Activated CD4-positive, alpha-beta T cell treated with anti-CD3 and anti-CD28 coated beads for 36 hours (primary cell): Measurements from ENCODE around the gene INCA1. TPM values are rescaled to one million over a fixed set of nuclear protein-coding genes. Genes with fewer than 3 reads are reported as not detected.
A peak's percentile ranks its signal among the peaks of the same experiment; 100 is the strongest.

Source experiments
- ATAC-seq: fragments of 200-7000 bp; cut with Tn5 transposase; one replicate; pipeline ENCODE4 v1.10.0; 2021; ENCODE audit warnings: mild to moderate bottlenecking, moderate library complexity
- CTCF ChIA-PET: fragments of 350-600 bp; sonication (Branson Sonifier 250); formaldehyde crosslinking; loops from one replicate; lab custom pipeline; 2021; ENCODE audit warnings: antibody characterized with exemption; lab: Charles Lee
- POLR2A ChIA-PET: fragments of 350-600 bp; sonication (Branson Sonifier 250); formaldehyde crosslinking; loops from one replicate; lab custom pipeline; 2021; ENCODE audit warnings: antibody characterized with exemption, inconsistent platforms; lab: Charles Lee
- DNase-seq: peaks from one replicate; pipeline ENCODE4 v3.0.0-alpha.2; 2020
- H3K27ac Mint-ChIP-seq: one replicate; pipeline ENCODE4 v1.8.0; 2021; ENCODE audit warnings: mixed read lengths
- H3K27me3 Mint-ChIP-seq: one replicate; pipeline ENCODE4 v1.8.0; 2021; ENCODE audit warnings: mixed read lengths
- H3K36me3 Mint-ChIP-seq: one replicate; pipeline ENCODE4 v1.8.0; 2021; ENCODE audit warnings: low read depth, mixed read lengths
- H3K4me1 Mint-ChIP-seq: one replicate; pipeline ENCODE4 v1.8.0; 2021; ENCODE audit warnings: mixed read lengths
- H3K4me3 Mint-ChIP-seq: one replicate; pipeline ENCODE4 v1.8.0; 2021; ENCODE audit warnings: mild to moderate bottlenecking, moderate library complexity, mixed read lengths
- H3K9me3 Mint-ChIP-seq: one replicate; pipeline ENCODE4 v1.8.0; 2021; ENCODE audit warnings: low read depth, mixed read lengths
- intact Hi-C, 2 experiments: fragments of 100-400 bp; cut with DNase I in 1 of 2; cut with micrococcal nuclease in 1 of 2; formaldehyde crosslinking; loops; one replicate each; pipeline versions ENCODE4 v1.14.2 to v1.15.1; 2022 to 2024; cut with DNase I, micrococcal nuclease
- total RNA-seq, 2 experiments: library from RNA; stranded (reverse); gene quantifications; one replicate each; pipeline ENCODE4 v1.2.3, GENCODE V29; 2021

INCA1 gene
- total RNA-seq, 2 experiments from 2014 or later = 0.18 to 0.28 TPM

GRCh38 chr17:5003214-5003867 lies 6.0 kb upstream of the INCA1 start:
- no peak overlapping the region for H3K27ac Mint-ChIP-seq
- no peaks in the 10 kb centered on the region for H3K9me3 Mint-ChIP-seq
- intact Hi-C loops = no loop called here
- no peak overlapping the region for H3K4me3 Mint-ChIP-seq
- CTCF ChIA-PET = no interaction called here
- no peaks in the 10 kb centered on the region for H3K27me3 Mint-ChIP-seq
- DNase-seq (no peak), ATAC-seq (no peak)
- POLR2A ChIA-PET = no interaction called here
- peaks cover 49% of the 10 kb centered on the region for H3K36me3 Mint-ChIP-seq
- H3K4me1 Mint-ChIP-seq = peaks cover 13% of the 10 kb centered on the region

- Mint-ChIP-seq H3K27ac (no peak overlapping the region), H3K9me3 (no peaks in the 10 kb centered on the region), H3K4me3 (no peak overlapping the region), H3K4me1 (peaks cover 13% of the 10 kb centered on the region), H3K36me3 (peaks cover 39% of the 10 kb centered on the region), H3K27me3 (no peaks in the 10 kb centered on the region)
- CTCF ChIA-PET = interaction anchor here (0.6 to 1.0 kb wide), 3 partner anchors 28 to 179 kb away, joined by 3 read pairs; no protein-coding TSS in a partner anchor
- ATAC-seq (no peak), DNase-seq (no peak)
- POLR2A ChIA-PET = interaction anchor here (0.6 kb wide), 1 partner anchor 859 kb away, joined by 3 read pairs; no protein-coding TSS in a partner anchor
- intact Hi-C loops = no loop called here
Measured at GRCh38 chr17:5002121-5002788, 4.9 kb upstream of the INCA1 start.

- DNase-seq (no peak), ATAC-seq (no peak)
- Mint-ChIP-seq H3K4me3 (peak overlapping the region; percentile 80), H3K9me3 (no peaks in the 10 kb centered on the region), H3K4me1 (peaks cover 18% of the 10 kb centered on the region), H3K27me3 (no peaks in the 10 kb centered on the region), H3K36me3 (peaks cover 32% of the 10 kb centered on the region), H3K27ac (no peak overlapping the region)
- intact Hi-C loops = no loop called here
- POLR2A ChIA-PET = no interaction called here
- CTCF ChIA-PET = interaction anchor here (0.9 to 1.4 kb wide), 3 partner anchors 12 to 20 kb away, joined by 3 to 6 read pairs (median 5); no protein-coding TSS in a partner anchor
Measured at GRCh38 chr17:5000237-5000639, 2.9 kb upstream of the INCA1 start.

- Mint-ChIP-seq H3K9me3 (no peaks in the 10 kb centered on the region), H3K4me3 (peak overlapping the region; percentile 80), H3K27me3 (no peaks in the 10 kb centered on the region), H3K27ac (peak overlapping the region; percentile 38), H3K4me1 (peaks cover 20% of the 10 kb centered on the region), H3K36me3 (peaks cover 32% of the 10 kb centered on the region)
- intact Hi-C loops = loop anchor here (5.0 kb wide), 2 partner anchors 57 to 283 kb away; partner anchors contain the start of genes RABEP1 (in 1 of the 2), RNF167 (in 1 of the 2) and SLC25A11 (in 1 of the 2)
- ATAC-seq = no peak
- CTCF ChIA-PET = interaction anchor here (0.9 to 1.4 kb wide), 3 partner anchors 11 to 19 kb away, joined by 3 to 6 read pairs (median 5); no protein-coding TSS in a partner anchor
- DNase-seq = no peak
- POLR2A ChIA-PET = no interaction called here
Measured at GRCh38 chr17:4999430-5000093, 2.2 kb upstream of the INCA1 start.

GRCh38 chr17:4998732-4999429 lies 1.6 kb upstream of the INCA1 start:
- intact Hi-C loops = loop anchor here (5.0 kb wide), 2 partner anchors 57 to 283 kb away; partner anchors contain the start of genes RABEP1 (in 1 of the 2), RNF167 (in 1 of the 2) and SLC25A11 (in 1 of the 2)
- peak overlapping the region; percentile 38 for H3K27ac Mint-ChIP-seq
- ATAC-seq = no peak

GRCh38 chr17:4998027-4998731 lies 857 bp upstream of the INCA1 start:
- Mint-ChIP-seq H3K27ac (peak overlapping the region; percentile 55), H3K36me3 (peaks cover 20% of the 10 kb centered on the region), H3K27me3 (no peaks in the 10 kb centered on the region), H3K9me3 (no peaks in the 10 kb centered on the region), H3K4me1 (peaks cover 20% of the 10 kb centered on the region), H3K4me3 (peak overlapping the region; percentile 80)
- DNase-seq = peak; percentile 31
- ChIA-PET POLR2A (interaction anchor here (1.0 to 1.7 kb wide), 3 partner anchors 50 to 76 kb away, joined by 3 to 9 read pairs (median 3); partner anchors contain the start of genes PFN1, RNF167 and SLC25A11), CTCF (interaction anchor here (1.0 to 1.7 kb wide), 5 partner anchors 9 to 58 kb away, joined by 3 to 6 read pairs (median 3); partner anchors contain the start of genes RNF167, SLC25A11 and SPAG7)
- intact Hi-C loops = loop anchor here (5.0 kb wide), 2 partner anchors 56 to 284 kb away; partner anchors contain the start of genes RABEP1 (in 1 of the 2), RNF167 (in 1 of the 2) and SLC25A11 (in 1 of the 2)
- no peak for ATAC-seq

More at GRCh38 chr17:4998732-4999429, 1.6 kb upstream of the INCA1 start:
- ChIA-PET POLR2A (interaction anchor here (1.0 to 1.5 kb wide), 2 partner anchors 51 to 75 kb away, joined by 3 read pairs; partner anchors contain the start of gene PFN1), CTCF (interaction anchor here (1.0 to 1.6 kb wide), 3 partner anchors 18 to 30 kb away, joined by 3 to 4 read pairs (median 3); no protein-coding TSS in a partner anchor)
- Mint-ChIP-seq H3K4me1 (peaks cover 20% of the 10 kb centered on the region), H3K4me3 (peak overlapping the region; percentile 80), H3K27me3 (no peaks in the 10 kb centered on the region), H3K9me3 (no peaks in the 10 kb centered on the region), H3K36me3 (peaks cover 27% of the 10 kb centered on the region)
- peak; percentile 32 for DNase-seq

- no peak overlapping the region for H3K4me3 Mint-ChIP-seq
- CTCF ChIA-PET = no interaction called here
- H3K27me3 Mint-ChIP-seq = no peaks in the 10 kb centered on the region
- ATAC-seq (no peak), DNase-seq (no peak)
- peaks cover 22% of the 10 kb centered on the region for H3K4me1 Mint-ChIP-seq
- H3K9me3 Mint-ChIP-seq = no peaks in the 10 kb centered on the region
- POLR2A ChIA-PET = no interaction called here
- intact Hi-C loops = no loop called here
- H3K27ac Mint-ChIP-seq = no peak overlapping the region
- peaks cover 4% of the 10 kb centered on the region for H3K36me3 Mint-ChIP-seq
Measured at GRCh38 chr17:4994081-4994595, 3.2 kb downstream of the INCA1 start.

- ChIA-PET POLR2A (no interaction called here), CTCF (interaction anchor here (0.6 to 1.8 kb wide), 13 partner anchors 9 to 192 kb away, joined by 3 to 6 read pairs (median 3); partner anchors contain the start of genes CHRNE, INCA1, KIF1C and RNF167)
- Mint-ChIP-seq H3K36me3 (peaks cover 17% of the 10 kb centered on the region), H3K9me3 (no peaks in the 10 kb centered on the region), H3K4me3 (peak overlapping the region; percentile 93), H3K4me1 (peaks cover 33% of the 10 kb centered on the region), H3K27me3 (no peaks in the 10 kb centered on the region), H3K27ac (peak overlapping the region; percentile 91)
- intact Hi-C loops = loop anchor here (1.0 kb wide), 6 partner anchors 9 to 79 kb away; partner anchors contain the start of genes INCA1 (in 2 of the 2), KIF1C (in 2 of the 2), RNF167 (in 1 of the 2) and SLC25A11 (in 1 of the 2)
- DNase-seq = peak; percentile 43
- ATAC-seq = peak; percentile 18
Measured at GRCh38 chr17:4987767-4988567, 9.4 kb downstream of the INCA1 start.
